ENCODE measurements around the gene GLCE. TPM values are rescaled to one million over a fixed set of nuclear protein-coding genes. Genes with fewer than 3 reads are reported as not detected.
"Not testable (repeated sequence)": the region's sequence is repeated elsewhere in the genome, so short reads cannot be mapped to it uniquely, and the experiment has no call there.

The GLCE gene
- total RNA-seq, 2 experiments from 2014 or later = 3.1 to 3.2 TPM

- DNase-seq (no peak), ATAC-seq (no peak)
- POLR2A ChIA-PET = no interaction called here
- Mint-ChIP-seq H3K27me3 (ENCODE audit: low read depth) (peaks cover 22% of the 10 kb centered on the region), H3K27ac (no peak overlapping the region), H3K4me3 (no peak overlapping the region), H3K4me1 (ENCODE audit: low read depth) (peaks cover 9% of the 10 kb centered on the region), H3K9me3 (ENCODE audit: insufficient read depth) (no peaks in the 10 kb centered on the region), H3K36me3 (ENCODE audit: low read depth) (no peaks in the 10 kb centered on the region)
- CTCF ChIA-PET = interaction anchor here (1.2 kb wide), 1 partner anchor 100 kb away, joined by 3 read pairs; no protein-coding TSS in a partner anchor
These were observed 4.6 kb downstream of the GLCE start for GRCh38 chr15:69164807-69165636.

- H3K4me1 Mint-ChIP-seq (ENCODE audit: low read depth) = peaks cover 9% of the 10 kb centered on the region
- DNase-seq (no peak), ATAC-seq (no peak)
- ChIA-PET CTCF (interaction anchor here (1.2 kb wide), 1 partner anchor 99 kb away, joined by 3 read pairs; no protein-coding TSS in a partner anchor), POLR2A (no interaction called here)
- H3K9me3 Mint-ChIP-seq (ENCODE audit: insufficient read depth) = no peaks in the 10 kb centered on the region
- H3K27me3 Mint-ChIP-seq (ENCODE audit: low read depth) = peaks cover 23% of the 10 kb centered on the region
- no peak overlapping the region for H3K27ac Mint-ChIP-seq
- no peak overlapping the region for H3K4me3 Mint-ChIP-seq
- no peaks in the 10 kb centered on the region for H3K36me3 Mint-ChIP-seq (ENCODE audit: low read depth)
These were observed 5.2 kb downstream of the GLCE start for GRCh38 chr15:69165637-69166025.

GRCh38 chr15:69167218-69167846, 6.9 kb downstream of the GLCE start:
- Mint-ChIP-seq H3K9me3 (ENCODE audit: insufficient read depth) (no peaks in the 10 kb centered on the region), H3K36me3 (ENCODE audit: low read depth) (no peaks in the 10 kb centered on the region), H3K27ac (no peak overlapping the region), H3K4me3 (no peak overlapping the region), H3K4me1 (ENCODE audit: low read depth) (no peaks in the 10 kb centered on the region), H3K27me3 (ENCODE audit: low read depth) (peaks cover 10% of the 10 kb centered on the region)
- POLR2A ChIA-PET = no interaction called here
- CTCF ChIA-PET = interaction anchor here (0.7 kb wide), 1 partner anchor 290 kb away, joined by 3 read pairs; no protein-coding TSS in a partner anchor
- ATAC-seq (no peak), DNase-seq (no peak)

GRCh38 chr15:69168361-69168760, 7.9 kb downstream of the GLCE start:
- POLR2A ChIA-PET = interaction anchor here (0.6 kb wide), 1 partner anchor 10 kb away, joined by 3 read pairs; no protein-coding TSS in a partner anchor
- H3K9me3 Mint-ChIP-seq (ENCODE audit: insufficient read depth); H3K27me3 Mint-ChIP-seq (ENCODE audit: low read depth); H3K4me1 Mint-ChIP-seq (ENCODE audit: low read depth); H3K4me3 Mint-ChIP-seq; H3K36me3 Mint-ChIP-seq (ENCODE audit: low read depth); H3K27ac Mint-ChIP-seq; ATAC-seq; CTCF ChIA-PET; DNase-seq: not testable (repeated sequence)

GRCh38 chr15:69169540-69169939, 9.1 kb downstream of the GLCE start:
- DNase-seq; POLR2A ChIA-PET; ATAC-seq; CTCF ChIA-PET; H3K27me3 Mint-ChIP-seq (ENCODE audit: low read depth); H3K27ac Mint-ChIP-seq; H3K4me3 Mint-ChIP-seq; H3K4me1 Mint-ChIP-seq (ENCODE audit: low read depth); H3K36me3 Mint-ChIP-seq (ENCODE audit: low read depth); H3K9me3 Mint-ChIP-seq (ENCODE audit: insufficient read depth): not testable (repeated sequence)

- ChIA-PET CTCF (no interaction called here), POLR2A (no interaction called here)
- H3K27ac Mint-ChIP-seq = no peak overlapping the region
- ATAC-seq (no peak), DNase-seq (no peak)
- no peaks in the 10 kb centered on the region for H3K36me3 Mint-ChIP-seq (ENCODE audit: low read depth)
- no peak overlapping the region for H3K4me3 Mint-ChIP-seq
- peaks cover 2% of the 10 kb centered on the region for H3K27me3 Mint-ChIP-seq (ENCODE audit: low read depth)
- no peaks in the 10 kb centered on the region for H3K4me1 Mint-ChIP-seq (ENCODE audit: low read depth)
- no peaks in the 10 kb centered on the region for H3K9me3 Mint-ChIP-seq (ENCODE audit: insufficient read depth)
These were observed 10.2 kb downstream of the GLCE start for GRCh38 chr15:69170597-69170996.

GRCh38 chr15:69172847-69173246, 12.4 kb downstream of the GLCE start:
- ChIA-PET CTCF (no interaction called here), POLR2A (no interaction called here)
- Mint-ChIP-seq H3K36me3 (ENCODE audit: low read depth) (no peaks in the 10 kb centered on the region), H3K27ac (no peak overlapping the region), H3K9me3 (ENCODE audit: insufficient read depth) (no peaks in the 10 kb centered on the region), H3K4me3 (no peak overlapping the region), H3K4me1 (ENCODE audit: low read depth) (no peaks in the 10 kb centered on the region), H3K27me3 (ENCODE audit: low read depth) (peaks cover 2% of the 10 kb centered on the region)
- no peak for DNase-seq
- no peak for ATAC-seq

GRCh38 chr15:69175536-69175935, 15.1 kb downstream of the GLCE start:
- Mint-ChIP-seq H3K27me3 (ENCODE audit: low read depth) (peaks cover 2% of the 10 kb centered on the region), H3K36me3 (ENCODE audit: low read depth) (no peaks in the 10 kb centered on the region), H3K4me1 (ENCODE audit: low read depth) (no peaks in the 10 kb centered on the region), H3K4me3 (no peak overlapping the region), H3K9me3 (ENCODE audit: insufficient read depth) (no peaks in the 10 kb centered on the region), H3K27ac (no peak overlapping the region)
- POLR2A ChIA-PET = no interaction called here
- CTCF ChIA-PET = no interaction called here
- DNase-seq (no peak), ATAC-seq (no peak)

- Mint-ChIP-seq H3K4me3 (no peak overlapping the region), H3K9me3 (ENCODE audit: insufficient read depth) (no peaks in the 10 kb centered on the region), H3K27me3 (ENCODE audit: low read depth) (no peaks in the 10 kb centered on the region), H3K4me1 (ENCODE audit: low read depth) (no peaks in the 10 kb centered on the region), H3K36me3 (ENCODE audit: low read depth) (no peaks in the 10 kb centered on the region), H3K27ac (no peak overlapping the region)
- POLR2A ChIA-PET = no interaction called here
- ATAC-seq (no peak), DNase-seq (no peak)
- CTCF ChIA-PET = no interaction called here
These were observed 21.0 kb downstream of the GLCE start for GRCh38 chr15:69181424-69181823.

GRCh38 chr15:69185216-69185615, 24.8 kb downstream of the GLCE start:
- POLR2A ChIA-PET = no interaction called here
- no peaks in the 10 kb centered on the region for H3K27me3 Mint-ChIP-seq (ENCODE audit: low read depth)
- CTCF ChIA-PET = interaction anchor here (0.6 kb wide), 1 partner anchor 71 kb away, joined by 3 read pairs; no protein-coding TSS in a partner anchor
- no peak for ATAC-seq
- DNase-seq = no peak
- no peaks in the 10 kb centered on the region for H3K9me3 Mint-ChIP-seq (ENCODE audit: insufficient read depth)
- H3K36me3 Mint-ChIP-seq (ENCODE audit: low read depth) = no peaks in the 10 kb centered on the region
- H3K4me1 Mint-ChIP-seq (ENCODE audit: low read depth) = no peaks in the 10 kb centered on the region
- no peak overlapping the region for H3K27ac Mint-ChIP-seq
- H3K4me3 Mint-ChIP-seq = no peak overlapping the region

GRCh38 chr15:69185706-69186105, 25.3 kb downstream of the GLCE start:
- ATAC-seq (no peak), DNase-seq (no peak)
- Mint-ChIP-seq H3K9me3 (ENCODE audit: insufficient read depth) (peaks cover 3% of the 10 kb centered on the region), H3K4me3 (no peak overlapping the region), H3K4me1 (ENCODE audit: low read depth) (no peaks in the 10 kb centered on the region), H3K27me3 (ENCODE audit: low read depth) (no peaks in the 10 kb centered on the region), H3K27ac (no peak overlapping the region), H3K36me3 (ENCODE audit: low read depth) (no peaks in the 10 kb centered on the region)
- POLR2A ChIA-PET = no interaction called here
- CTCF ChIA-PET = no interaction called here

- ATAC-seq (no peak), DNase-seq (no peak)
- Mint-ChIP-seq H3K36me3 (ENCODE audit: low read depth) (no peaks in the 10 kb centered on the region), H3K27me3 (ENCODE audit: low read depth) (peaks cover 2% of the 10 kb centered on the region), H3K27ac (no peak overlapping the region), H3K9me3 (ENCODE audit: insufficient read depth) (peaks cover 5% of the 10 kb centered on the region), H3K4me1 (ENCODE audit: low read depth) (no peaks in the 10 kb centered on the region), H3K4me3 (no peak overlapping the region)
- ChIA-PET POLR2A (no interaction called here), CTCF (no interaction called here)
These were observed 28.7 kb downstream of the GLCE start for GRCh38 chr15:69189157-69189556.
